ENCODE data around the gene ANKRD29.
"Not testable (repeated sequence)": the region's sequence is repeated elsewhere in the genome, so short reads cannot be mapped to it uniquely, and the experiment has no call there.

The ANKRD29 gene

DNA sequence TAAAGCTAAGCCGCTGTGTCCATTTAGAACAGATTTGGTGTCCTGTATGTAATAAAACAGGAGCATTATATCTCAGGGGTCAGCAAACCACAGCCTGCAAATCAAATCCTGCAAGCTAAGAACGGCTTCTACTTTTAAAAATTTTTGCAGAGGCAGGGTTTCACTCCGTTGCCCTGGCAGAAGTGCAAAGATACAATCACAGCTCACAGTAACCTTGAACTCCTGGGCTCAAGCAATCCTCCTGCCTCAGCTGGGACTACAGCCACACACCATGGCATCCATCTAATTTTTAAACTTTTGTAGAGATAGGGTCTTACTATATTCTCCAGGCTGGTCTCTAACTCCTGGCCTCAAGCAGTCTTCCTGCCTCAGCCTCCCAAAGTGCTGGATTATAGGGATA lies 47.8 kb downstream of the ANKRD29 start:
- no peak for DNase-seq (ENCODE audit: low read depth)

DNA sequence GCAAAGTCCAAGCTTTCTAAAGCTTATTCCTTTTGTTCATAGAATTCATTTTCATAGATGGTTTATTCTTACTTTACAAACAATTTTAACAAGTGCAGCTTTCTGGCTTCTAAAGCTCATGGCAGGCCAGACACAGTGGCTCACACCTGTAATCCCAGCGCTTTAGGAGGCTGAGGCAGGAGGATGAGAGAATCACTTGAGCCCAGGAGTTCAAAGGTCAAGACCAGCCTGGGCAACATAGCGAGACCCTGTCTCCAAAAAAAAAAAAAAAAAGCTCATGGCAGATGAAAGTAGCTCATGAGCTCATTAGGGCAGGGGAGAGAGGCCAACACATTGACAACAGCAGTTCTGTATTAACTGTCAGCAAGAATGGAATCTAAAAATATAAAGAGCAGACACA lies 48.3 kb downstream of the ANKRD29 start:
- DNase-seq (ENCODE audit: low read depth): no peak

DNA sequence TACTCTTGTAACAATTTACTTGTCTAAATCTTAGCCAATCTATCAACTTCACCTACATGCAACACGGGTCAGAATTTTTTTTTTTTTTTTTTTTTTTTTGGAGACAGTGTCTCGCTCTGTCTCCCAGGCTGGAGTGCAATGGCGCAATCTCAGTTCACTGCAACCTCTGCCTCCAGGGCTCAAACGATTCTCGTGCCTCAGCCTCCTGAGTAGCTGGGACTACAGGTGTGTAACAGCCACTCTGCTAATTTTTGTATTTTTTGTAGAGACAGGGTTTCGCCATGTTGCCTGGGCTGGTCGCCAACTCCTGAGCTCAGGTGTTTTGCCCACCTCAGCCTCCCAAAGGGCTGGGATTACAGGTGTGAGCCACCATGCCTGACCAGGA lies 49.6 kb downstream of the ANKRD29 start:
- not testable (repeated sequence) for DNase-seq (ENCODE audit: low read depth)

DNA sequence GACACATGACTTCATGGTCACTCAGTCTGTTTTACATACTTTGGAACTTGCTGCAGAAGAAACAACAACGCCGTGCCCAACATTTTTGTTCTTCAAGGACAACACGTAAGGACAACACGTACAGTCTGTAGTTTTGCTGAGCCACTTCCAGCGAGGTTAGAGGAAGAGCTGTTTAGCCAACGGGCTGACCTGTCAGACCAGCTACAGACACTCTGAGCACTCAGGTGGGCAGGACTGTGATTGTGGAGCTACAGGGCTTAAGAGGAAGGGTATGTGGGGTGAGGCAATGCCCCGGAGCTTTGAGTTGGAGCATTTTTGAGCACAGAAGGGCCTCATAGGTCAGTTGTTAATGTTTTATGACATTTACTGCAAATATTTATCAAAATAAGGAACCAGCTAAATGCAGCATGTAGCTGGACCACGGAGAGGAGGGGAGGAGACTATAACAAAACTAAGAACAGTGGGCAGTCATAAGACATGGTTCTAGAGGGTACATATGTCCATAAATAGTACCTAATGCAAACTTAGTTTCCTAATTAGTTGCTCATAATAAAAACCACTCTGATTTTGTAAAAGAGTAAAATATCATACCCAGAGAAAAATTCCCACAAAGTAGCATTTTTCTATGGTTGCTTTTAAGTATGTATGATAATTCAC lies 50.1 kb downstream of the ANKRD29 start:
- no peak for DNase-seq (ENCODE audit: low read depth)

DNA sequence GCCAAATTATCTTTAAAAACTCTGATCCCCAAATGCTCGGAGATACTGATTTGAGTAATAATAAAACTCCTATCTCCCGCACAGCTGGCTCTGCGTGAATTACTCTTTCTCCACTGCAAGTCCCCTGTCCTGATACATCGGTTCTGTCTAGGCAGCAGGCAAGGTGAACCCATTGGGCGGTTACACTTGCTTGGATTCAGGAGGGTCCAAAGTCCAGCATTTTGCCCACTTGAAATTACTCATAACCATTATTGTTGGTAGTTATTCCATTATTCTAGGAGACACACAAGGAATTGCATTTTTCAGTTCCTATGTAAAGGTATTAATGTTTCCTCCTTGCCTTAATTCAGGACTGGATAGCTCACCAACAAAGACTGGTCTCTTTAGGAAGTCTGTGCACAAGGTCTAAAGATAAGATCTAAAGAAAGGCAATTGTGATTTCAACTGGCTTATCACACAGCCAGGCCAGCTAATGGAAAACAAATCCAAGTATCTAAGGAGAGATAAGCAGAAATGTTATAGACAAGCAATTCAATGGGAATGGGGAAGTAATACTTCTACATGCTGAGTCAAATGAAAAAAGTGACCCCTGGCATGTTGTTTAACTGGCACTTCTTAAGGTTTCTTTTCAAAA lies 53.2 kb downstream of the ANKRD29 start:
- no peak for DNase-seq (ENCODE audit: low read depth)

DNA sequence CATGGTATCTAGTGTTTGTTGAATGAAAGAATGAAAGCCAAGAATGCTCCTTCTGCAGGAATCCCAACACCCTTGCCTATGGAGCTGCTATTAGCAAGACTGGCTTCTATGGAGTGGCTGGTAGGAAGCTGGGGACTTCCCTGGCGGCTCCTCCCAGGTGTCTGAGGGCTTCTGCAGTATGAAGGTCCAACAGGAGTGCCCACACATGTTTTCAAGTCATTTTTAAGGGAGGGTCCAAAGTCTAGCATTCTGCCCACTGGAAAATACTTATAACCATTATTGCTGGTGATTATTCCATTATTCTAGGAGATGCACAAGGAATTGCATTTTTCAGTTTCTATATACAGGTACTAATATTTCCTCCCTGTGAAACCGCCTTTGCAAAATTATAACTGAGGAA lies 54.5 kb downstream of the ANKRD29 start:
- DNase-seq (ENCODE audit: low read depth): no peak

DNA sequence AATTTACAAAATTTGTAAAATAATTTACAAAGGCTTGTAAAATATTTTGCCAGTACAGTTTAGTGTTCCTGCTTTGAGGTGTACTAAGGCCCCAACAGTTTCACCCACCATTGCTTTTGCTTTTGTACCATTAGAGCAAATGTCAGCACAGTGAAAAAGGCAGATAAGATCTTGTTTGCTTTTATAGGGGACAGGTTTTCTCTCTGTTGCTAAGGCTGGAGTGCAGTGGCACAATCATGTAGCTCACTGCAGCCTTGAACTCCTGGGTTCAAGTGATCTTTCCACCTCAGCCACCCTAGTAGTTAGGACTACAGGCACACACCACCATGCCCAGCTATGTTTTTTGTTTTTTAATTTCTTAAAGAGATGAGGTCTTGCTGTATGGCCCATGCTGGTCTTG lies 56.8 kb downstream of the ANKRD29 start:
- DNase-seq (ENCODE audit: low read depth): no peak

DNA sequence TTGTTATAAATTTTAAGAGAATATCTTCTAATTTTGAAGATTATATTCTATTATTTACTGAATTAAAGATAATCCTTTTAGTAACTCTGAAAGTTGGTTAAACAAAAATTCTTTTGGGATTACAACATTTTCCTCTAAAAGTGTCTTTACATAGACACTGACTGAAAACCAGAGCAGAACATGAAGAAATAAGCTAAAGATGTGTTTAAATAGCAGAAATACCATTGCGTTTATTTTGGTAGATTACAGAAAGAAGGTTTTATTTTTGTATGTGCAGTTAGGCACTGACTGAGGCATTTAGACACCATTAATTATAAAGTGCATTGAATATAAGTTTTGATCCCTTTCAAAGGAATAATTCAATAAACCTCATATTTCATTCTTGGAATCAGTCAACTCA lies 62.9 kb downstream of the ANKRD29 start:
- DNase-seq (ENCODE audit: low read depth): no peak

DNA sequence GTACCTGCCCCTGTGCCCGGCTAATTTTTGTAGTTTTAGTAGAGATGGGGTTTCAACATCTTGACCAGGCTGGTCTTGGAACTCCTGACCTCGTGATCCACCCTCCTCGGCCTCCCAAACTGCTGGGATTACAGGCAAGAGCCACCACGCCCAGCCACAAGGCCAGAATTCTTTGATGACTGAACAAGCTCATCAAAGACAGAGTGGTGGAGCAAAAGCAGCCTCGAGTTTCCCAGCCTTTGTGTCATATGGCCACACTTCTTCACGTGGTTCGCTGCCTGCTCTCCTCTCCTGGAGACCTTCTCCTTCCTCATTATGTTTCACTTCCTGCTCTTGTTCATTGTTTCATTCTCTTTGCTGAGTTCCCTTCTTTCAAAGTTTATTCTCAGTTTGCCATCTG lies 66.5 kb downstream of the ANKRD29 start:
- no peak for DNase-seq (ENCODE audit: low read depth)

DNA sequence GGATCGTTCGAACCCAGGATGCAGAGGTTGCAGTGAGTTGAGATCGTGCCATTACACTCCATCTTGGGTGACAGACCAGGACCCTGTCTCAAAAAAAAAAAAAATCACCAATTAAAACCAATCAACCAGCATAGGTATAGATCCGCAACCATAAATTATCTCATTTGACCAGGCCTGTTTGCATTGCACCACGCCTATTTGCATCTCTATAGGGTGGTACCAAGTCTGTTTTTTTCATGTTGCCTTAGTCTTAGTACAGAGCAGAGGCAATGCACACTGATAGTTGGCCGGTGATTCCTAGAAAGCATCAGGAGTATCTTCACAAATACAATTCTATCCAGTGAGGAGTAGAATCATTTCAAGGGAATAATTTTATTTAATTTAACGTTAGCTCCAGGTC lies 67.1 kb downstream of the ANKRD29 start:
- no peak for DNase-seq (ENCODE audit: low read depth)

DNA sequence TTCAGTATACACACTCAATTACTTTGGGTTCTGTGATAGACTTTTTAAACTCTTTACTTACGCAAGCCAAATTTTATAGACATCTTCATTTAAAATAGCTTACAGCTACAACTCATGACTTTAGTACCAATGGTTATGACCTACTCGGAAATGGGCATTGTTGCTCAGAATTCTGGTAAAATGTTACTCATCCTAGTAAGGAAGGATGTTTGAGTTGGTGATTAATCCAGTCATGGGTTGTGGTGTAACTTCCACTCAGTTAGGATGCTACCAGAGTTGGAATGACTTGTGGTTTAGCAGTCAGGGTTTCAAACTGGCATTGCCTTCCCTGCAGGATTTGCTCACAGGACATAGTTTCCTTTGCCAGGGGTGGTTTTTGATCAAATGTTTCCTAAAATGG lies 69.0 kb downstream of the ANKRD29 start:
- DNase-seq (ENCODE audit: low read depth): peak; percentile 85

DNA sequence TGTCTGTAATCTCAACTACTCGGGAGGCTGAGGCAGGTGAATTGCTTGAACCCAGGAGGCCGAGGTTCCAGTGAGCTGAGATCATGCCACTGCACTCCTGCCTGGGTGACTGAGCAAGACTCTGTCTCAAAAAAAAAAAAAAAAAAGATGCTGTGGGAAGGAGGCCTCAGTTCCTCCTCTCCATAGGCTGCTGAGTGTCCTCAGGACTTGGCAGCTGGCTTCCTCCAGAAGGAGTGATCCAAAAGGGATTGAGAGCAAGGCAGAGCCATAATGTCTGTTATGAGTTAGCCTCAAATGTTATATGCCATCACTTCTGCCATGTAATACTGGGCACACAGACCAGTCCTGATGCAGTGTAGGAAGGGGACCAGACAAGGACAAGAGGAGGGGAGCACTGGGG lies 69.8 kb downstream of the ANKRD29 start:
- no peak for DNase-seq (ENCODE audit: low read depth)

DNA sequence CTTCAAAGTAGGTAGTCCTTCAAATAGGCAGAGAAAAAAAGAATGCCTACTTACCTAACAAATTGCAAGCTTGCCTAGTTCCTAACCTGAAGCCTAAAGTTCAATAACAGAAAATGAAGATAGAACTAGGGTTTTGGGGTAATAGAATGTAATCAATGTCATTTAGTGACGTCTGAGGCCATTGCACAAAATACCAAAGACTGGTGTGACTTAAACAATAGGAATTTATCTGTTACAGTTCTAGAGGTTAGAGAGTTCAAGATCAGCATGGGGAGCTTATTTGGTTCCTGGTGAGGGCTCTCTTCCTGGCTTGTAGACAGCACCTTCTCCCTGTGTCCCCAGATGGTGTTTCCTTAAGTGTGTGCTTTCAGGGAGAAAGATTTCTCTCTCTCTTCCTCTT lies 71.7 kb downstream of the ANKRD29 start:
- DNase-seq (ENCODE audit: low read depth): no peak

DNA sequence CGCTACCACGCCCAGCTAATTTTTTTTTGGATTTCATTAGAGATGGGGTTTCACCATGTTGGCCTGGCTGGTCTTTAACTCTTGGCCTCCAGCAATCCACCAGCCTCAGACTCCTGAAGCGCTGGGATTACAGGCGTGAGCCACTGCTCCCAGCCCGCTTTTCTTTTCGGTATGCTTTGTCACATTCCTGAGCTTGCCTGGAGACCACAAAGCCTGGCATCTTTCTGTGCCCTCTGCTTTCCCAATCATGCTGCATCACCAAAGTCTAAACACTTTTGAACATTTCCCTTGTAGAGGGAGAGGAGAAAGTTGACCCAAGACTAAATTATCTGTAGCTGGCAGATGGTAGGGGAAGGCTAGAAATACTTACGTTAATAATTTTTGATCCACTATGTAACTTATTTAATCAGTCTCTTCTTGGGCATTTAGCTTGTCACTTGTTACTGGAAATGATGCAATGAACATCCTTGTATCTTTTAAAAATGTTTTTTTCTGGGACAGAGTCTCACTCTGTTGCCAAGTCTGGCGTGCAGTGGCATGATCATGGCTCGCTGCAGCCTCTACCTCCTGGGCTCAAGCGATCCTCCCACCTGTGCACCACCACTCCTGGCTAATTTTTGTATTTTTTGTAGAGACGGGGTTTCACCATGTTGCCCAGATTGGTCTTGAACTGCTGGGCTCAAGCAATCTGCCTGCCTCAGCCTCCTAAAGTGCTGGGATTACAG lies 73.7 kb downstream of the ANKRD29 start:
- DNase-seq (ENCODE audit: low read depth): no peak

DNA sequence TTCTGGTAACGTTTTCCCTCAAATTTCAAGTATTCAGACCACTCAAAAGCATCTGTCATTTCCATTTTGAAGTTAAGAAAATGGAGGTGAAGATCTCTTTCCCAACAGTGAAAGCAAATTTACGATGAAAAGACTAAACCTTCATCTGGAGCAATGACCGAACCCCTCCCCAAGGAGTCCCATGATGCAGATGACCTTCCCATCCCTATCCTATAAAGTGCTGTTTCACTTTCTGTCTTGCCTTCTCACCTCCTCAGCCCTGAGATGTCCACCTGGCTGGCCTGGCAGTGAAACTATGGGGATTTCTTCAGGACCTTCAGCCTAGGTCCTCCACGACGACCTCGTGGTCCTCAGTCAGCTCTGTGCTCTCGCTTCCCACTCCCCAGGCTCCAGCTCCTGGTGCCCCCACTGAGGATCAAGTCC lies 75.5 kb downstream of the ANKRD29 start:
- no peak for DNase-seq (ENCODE audit: low read depth)

DNA sequence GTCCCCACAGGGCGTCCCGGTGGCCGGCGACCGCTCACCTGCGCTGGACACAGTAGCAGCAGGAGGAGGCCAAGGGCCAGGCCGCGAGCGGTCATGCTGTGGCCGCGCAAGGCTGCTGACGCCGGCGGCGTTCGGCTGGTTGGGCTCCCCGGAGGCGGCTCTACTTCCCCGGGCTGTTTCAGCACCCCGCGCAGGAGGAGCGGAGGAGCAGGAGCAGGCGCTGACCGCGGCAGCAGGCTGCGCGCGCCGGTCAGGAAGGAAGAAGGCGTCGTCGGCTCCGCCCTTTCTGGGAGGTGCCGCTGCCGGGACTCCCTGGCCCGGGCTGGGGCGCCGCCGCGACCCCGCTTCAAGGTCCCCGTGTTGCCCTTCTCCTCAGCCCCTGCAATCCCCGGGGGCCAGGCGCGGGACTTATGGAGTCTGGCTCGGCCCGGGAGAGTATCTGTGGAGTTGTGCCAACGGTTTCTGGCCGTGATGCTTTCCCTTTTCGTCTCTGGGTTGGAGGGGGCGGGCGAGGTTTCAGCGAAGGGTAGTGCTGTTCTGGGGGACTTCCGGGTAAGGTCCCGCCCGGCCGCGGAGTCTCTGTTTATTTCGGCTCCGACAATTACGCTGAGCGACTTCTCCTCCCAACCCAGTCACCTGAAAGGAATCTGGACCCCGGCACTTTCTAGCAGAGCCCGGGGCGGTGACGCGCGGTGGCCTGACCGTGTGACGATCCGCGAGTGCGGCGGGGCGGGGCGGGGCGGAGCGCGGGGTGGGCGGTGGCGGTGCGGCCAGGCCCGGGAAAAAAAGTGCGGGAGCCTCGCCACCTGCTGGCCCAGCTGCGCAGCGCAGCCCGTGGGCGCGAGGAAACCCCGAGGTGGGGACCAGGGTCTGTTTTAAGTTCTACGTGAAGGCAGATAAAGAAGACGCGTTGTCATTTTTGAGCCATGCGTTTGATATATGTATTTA lies 76.2 kb downstream of the ANKRD29 start, which contains the start of gene NPC1:
Gene NPC1, minus strand, starts transcription at position 258 of the 948 bp plus-strand sequence. Its CDS starts 163 bp downstream, at position 95.
- DNase-seq (ENCODE audit: low read depth): peak; percentile 89

DNA sequence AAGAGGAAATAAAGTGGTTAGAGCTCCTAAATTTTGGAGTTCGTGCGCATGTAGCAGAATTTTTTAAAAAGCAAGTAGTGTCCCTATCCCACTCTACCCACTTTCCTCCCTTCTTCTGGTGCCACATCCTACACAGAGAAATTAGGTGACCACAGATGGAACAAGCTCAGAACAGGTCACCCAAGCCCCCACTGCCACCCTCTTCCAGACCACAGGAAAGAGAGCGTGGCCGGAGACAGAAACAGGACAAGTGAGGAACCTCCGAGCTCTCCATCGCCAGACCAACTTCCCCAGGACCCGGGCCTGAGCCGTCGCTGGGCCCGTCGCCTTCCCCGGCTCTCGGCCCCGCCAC lies 76.8 kb downstream of the ANKRD29 start:
- no peak for DNase-seq (ENCODE audit: low read depth)

DNA sequence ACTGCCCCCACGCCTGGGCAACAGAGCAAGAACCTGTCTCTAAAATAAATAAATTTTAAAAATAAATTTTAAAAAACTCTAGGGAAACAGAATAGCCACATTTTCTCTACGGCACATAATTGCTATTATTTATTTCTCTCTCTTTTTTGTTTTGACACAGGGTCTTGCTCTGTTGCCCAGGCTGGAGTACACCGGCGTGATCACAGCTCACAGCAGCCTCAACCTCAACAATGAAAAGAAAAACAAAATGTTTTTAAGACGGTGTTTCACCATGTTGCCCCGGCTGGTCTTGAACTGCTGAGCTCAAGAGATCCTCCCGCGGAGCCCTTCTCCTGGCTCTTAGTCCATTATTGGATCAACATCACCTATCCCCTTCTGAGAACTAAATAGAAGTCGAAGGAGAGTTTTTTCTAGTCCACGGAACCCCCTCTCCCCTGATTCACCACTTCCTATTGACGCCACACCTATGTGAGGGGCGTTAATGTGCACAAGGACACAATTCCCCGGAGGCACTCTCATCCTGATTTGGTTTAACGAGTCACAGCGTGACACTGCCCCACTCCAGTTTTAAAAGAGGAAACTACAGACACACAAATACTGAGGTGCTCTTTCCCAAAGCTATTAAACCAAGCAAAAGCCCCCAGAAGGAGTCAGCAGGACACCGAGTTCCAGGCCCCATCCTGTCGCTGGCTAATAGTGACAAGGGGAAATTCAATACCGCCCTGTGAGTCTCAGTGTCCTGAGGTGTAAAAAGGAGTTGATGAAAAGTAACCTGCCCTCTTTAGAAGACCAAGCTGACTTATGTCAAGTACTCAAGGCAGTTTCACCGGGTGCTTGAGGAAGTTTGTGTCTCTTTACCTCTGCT lies 77.5 kb downstream of the ANKRD29 start:
- DNase-seq (ENCODE audit: low read depth): no peak

DNA sequence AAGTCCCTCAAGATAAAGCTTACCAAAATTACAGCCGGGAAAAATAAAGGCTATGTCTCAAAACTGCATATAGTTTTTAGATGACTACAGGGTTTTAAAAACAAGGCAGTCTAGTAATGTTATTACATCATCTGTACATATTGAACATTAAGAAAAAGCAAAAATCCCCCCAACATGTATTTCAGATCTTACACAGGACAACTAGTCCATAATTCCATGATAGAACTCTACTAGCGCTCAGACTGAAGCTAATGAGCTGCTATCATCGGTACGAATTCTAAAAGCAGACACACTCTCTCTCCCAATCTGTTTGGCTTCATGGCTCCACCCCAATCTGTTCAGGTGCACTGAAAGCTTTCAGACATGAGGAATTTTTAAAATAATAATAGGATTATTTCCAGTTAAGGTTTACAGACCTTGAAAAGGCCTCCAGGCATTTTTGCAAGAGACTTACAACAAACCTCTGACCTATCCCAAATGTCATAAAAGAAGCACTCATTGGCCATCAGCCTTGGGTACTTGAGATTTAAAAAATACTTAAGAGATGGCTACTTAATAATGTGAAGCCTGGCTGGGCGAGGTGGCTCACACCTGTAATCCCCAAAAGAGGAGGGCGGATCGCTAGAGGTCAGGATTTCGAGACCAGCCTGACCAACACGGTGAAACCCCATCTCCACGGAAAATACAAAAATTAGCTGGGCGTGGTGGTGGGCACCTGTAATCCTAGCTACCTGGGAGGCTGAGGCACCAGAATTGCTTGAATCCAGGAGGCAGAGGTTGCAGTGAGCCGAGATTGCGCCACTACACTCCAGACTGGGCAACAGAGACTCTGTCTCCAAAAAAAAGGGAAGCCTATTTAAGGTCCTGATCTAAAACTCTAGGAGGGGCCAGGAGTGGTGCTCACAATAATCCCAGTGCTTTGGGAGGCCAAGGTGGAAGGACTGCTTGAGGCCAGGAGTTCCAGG lies 78.4 kb downstream of the ANKRD29 start:
- DNase-seq (ENCODE audit: low read depth): no peak
